HG03196 (cell line): Measurements from ENCODE around the gene SARDH.

Experiments
- ATAC-seq: cut with Tn5 transposase; IDR thresholded peaks from one replicate; pipeline ENCODE4 v1.9.1; 2021; ENCODE audit not compliant: unreplicated experiment

Gene SARDH

DNA sequence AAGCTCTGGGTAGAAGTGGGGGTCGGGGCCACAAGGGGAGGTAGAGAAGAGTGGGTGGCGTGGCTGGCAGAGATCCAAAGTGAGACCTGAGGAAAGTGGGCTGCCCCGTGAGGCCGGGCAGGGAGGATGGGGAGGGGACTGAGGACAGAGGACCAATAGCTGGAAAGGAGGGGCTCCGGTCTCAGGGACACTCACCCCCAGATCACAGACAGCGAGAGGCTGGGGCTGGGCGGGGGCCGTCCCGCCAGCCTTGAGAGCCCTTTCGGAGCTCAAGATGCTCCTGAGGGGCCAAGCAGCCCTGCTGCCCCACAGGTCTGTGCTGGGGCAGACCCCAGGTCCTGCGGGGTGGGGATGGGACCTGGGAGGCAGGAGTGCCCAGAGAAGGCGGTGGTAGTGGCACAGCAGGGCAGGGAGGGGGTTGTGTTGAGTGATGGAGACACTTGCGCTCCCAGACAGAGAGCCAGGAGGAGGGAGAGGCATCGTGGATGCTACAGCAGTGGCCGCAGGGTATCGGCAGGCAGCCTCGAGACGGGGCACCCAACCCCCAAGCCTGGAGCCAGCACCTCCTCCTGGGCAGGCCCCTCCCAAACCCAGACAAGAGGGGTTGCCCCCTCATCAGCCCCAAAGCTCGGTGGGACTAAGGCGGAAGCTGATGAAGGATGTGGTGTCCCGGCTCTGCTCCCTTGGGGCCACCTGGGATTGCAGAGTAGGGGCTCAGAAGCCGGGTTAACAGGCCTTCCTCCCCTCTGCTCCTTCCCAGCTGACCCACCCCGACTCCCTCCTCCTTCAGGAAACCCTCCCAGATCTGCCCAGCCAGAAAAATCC lies 3.4 kb downstream of the SARDH start:
- ATAC-seq, result no peak

DNA sequence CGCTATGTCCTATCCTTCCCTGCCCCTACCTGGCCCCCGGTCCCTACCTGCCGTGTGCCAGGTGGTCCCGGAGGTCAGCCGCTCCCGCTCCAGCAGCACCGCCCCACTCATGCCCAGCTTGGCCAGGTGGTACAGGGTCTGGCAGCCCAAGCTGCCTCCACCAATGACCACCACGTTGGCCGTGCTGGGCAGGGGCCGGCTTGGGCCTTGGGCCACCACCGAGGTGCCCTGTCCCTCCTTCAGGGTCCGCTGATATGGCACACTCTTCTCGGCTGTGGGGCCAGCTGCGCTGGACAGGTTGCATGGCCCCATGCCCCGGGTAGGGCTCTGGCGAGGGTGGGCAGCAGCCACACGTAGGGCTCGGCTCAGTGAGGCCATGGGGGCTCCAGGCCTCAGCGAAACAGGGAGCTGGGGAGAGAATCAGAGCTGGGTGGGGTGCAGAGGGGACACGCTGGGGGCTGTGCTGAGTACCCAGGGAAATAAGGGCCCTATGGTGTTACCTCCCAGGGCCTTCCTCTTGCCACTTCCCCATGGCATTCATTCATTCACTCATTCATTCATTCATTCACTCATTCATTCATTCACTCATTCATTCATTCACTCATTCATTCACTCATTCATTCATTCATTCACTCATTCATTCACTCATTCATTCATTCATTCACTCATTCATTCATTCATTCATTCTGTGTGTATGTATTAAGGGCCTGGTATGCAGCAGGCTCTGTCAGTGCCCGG lies 4.2 kb downstream of the SARDH start:
- no peak for ATAC-seq

DNA sequence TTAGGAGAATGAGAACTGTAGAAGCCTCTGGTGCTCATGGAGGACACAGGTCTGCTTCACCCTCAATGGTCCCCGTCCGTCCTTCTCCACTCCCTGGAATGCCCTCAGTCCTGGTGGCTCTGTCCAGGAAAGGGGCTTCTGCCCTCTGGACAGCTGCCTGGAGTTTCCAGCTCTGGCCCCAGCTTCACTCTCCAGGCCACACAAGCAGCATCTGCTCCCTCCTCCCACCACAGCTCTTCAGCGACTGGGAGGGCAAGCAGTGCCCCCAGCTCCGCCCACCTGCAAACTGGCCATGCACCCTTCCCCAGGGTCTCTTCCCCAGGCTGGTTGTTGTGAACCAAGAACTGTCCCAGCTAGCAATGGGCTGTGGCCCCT lies 4.7 kb downstream of the SARDH start:
- ATAC-seq, result no peak

GRCh38 chr9:133732639-133733408 lies 5.3 kb downstream of the SARDH start:
- ATAC-seq, result no peak

DNA sequence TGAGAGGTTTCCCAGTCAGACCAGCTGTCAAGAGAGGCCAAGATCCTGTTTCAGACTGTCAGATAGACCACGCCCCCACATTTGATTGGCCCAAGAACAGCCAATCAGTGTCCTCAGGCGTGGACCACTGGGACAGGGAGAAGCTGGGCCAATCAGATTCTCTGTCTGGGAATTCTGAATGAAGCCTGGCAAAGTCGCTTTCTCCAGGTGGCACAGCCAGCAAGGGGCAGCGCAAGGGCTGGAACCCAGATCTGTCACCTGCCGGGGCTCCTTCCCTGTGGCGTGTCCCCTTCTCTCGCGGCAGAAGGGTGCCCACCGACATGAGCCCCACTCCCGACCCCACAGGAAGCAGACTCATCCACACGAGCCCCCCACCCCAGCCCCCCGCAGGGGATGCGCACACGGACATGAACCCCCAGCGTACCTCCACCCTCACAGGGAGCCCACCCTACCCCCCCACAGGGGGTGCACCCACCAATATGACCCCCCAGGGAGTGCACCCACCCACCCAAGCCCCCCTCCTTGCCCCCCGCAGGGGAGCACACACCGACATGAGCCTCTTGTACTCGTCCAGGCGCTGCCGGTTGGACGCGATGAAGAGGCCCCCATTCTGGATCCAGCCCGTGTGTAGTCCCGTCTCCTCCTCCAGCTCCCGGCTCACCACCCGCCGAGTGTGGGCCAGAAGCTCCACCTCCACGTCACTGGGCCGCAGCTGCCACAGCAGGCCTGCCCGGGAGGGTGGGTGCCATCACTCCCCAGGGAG lies 6.1 kb downstream of the SARDH start:
- no peak for ATAC-seq

- no peak for ATAC-seq
Measured at GRCh38 chr9:133730994-133731715, 7.0 kb downstream of the SARDH start.

DNA sequence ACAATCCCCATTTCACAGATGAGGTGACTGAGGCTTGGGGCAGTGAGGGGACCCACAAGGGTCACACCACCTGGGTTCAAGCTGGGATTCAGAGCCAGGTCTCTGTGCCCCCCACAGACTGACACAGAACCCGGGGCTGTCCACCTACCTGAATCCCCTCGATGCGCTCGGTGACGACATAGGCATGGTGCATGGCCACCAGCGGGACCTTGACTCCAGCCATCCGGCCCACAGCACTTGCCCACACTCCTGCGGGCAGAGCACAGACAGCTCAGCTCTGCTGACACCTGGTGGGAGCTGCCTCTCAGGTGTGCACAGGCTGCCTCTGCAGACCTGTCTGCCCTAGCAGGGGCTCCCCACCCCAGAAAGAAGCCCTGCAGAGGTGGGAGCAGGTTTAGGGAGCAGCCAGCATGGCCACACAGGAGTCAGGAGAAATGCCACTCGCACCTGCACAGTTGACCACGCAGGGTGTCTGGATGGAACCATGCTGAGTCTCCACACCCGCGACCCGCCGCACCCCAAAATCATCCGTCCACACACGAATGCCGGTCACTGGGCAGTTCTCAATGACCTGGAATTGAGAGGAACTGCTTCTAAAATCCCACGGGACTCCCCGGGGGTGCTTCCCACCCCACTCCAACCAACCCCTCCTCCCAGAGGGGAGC lies 8.4 kb downstream of the SARDH start:
- ATAC-seq, result no peak

- no peak for ATAC-seq
Measured at GRCh38 chr9:133728856-133729616, 9.1 kb downstream of the SARDH start.

DNA sequence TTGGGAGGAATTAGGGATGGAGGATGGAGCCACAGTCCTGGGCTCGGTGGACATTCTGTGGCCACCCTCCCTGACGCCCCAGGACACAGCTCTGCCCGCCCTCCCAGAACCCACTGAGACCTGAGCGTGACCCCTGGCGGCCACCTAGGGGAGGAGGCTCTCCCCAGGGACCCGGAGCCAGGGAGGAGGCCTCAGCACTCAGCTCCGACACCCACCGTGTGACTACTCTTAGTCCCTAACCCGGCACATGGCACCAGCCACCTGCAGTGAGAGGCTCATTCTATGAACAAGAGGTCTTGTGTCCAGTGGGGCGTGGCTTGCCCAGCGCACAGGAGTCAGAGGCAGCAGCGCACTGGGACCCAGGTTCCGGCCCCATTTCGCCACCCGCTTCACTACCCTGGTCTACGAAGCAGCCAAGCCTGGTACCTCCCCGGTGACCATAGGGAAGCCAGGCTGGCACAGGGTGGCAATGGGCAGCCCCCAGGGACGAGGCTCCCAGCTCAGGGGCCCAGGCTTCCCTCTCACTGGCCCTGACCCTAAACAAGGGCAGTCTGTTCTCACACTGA lies 10.2 kb downstream of the SARDH start:
- no peak for ATAC-seq

GRCh38 chr9:133727277-133727875 lies 10.8 kb downstream of the SARDH start:
- no peak for ATAC-seq

GRCh38 chr9:133726401-133727276 lies 11.5 kb downstream of the SARDH start:
- no peak for ATAC-seq

GRCh38 chr9:133725886-133726285 lies 12.3 kb downstream of the SARDH start:
- no peak for ATAC-seq

DNA sequence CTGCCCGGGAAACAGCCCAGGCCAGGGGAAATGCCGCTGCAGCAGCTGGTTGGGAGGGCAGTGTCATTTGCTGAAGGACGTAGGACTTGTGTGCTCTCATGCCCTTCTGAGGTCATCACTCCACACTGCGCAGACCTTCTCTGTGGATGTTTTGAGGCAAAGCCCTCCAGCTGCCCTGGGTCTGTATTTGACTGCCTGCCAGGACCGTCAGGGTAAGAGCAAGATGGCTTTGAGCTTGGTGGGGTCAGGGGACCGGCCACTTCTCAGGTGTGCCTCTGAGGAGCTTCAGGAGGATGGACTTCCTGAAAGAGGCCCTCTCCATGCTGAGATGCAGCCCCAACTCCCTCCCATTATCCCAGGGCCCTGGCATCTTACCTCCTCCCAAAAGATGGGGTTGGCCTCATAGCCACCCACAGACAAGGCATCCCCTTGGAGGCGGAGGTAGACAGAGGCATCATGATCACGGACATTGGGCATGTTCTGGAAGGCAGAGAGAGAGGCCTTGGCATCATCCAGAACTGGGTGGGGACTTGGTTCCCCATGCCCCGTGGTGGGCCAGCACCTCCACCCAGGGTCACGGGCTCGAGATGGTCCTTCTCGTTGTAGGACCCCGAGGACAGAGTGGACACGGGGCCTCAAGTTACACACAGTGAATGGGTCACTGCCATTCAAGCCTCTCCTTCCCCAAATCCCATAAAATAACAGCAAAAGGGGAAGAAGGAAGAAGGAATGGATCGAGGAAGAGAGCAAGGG lies 19.4 kb downstream of the SARDH start:
- ATAC-seq, result no peak

DNA sequence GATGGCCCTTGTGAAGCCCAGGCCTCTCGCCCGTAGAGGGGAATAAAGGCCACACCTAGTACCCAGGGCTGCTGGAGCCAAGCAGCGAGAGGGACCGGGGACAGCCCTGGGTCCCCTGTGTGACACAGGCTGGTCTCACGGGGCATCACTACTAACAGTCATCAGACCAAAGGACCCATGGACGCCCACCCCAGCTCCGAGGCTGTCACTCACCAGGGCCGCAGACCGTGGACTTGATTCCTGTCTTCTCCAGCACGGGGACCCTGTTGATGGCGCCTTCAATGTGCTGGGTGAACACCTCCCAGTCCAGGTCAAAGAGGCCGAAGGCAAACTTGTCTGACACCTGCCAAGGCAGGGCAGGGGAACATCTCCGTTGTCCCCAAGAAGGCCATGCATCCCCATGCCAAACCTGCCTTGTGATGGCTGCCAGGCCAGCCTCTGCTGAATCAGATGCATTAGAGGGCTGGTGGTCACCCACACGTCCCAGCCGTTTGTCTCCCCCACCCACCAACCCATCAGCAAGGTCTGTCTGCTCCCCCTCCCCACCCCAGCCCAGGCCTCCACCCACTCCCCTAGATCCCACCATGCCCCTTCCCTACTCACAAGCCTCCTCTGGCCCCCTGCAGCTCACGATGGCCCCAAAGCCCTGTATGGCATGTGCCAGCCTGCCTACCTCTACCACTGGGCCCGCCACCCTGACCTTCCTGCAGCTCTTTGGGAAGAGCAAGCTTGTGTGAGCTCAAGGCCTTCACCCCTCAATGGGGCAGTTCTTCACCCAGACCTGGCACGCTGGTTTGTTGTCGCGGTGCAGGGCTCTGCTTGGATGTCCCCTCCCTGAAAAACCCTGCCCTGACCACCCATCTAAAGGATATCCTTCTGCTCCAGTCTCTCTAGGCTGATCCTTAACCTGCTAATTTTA lies 20.8 kb downstream of the SARDH start:
- no peak for ATAC-seq

DNA sequence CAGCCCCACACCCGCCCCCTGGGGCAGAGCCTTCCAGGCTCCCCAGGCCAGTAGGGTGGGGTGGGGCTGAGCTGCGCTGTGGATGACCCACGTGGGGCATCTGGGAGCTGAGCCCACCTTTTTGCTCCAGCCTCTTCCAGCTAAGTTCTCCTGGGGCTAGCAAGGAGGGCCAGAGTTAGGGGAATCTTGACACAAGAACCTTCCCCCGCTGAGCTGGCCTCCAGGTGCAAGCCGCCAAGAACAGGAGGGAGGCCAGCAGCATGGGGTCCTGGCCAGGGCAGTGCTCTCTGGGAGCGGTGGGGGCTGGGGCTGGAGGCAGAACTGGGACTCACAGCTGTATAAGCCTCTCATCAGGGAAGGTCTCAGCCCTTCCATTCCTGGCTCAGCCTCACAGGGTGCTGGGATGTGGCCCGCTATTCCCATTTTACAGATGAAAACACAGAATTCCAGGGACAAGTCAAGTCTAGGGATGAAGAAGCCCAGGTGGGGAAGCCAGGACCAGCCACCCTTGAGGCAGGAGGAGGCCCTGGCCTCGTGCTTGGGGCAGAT lies 21.5 kb downstream of the SARDH start:
- no peak for ATAC-seq
